Ecto neural progenitor cell (in vitro differentiated cells): ENCODE measurements around the gene AURKAIP1.
A peak's percentile ranks its signal among the peaks of the same experiment; 100 is the strongest.
"Not testable (repeated sequence)": the region's sequence is repeated elsewhere in the genome, so short reads cannot be mapped to it uniquely, and the experiment has no call there.

Experiments used
- DNase-seq: peaks from one replicate; pipeline ENCODE4 v3.0.0-alpha.2; 2018; ENCODE audit warnings: low spot score

The AURKAIP1 gene

DNA sequence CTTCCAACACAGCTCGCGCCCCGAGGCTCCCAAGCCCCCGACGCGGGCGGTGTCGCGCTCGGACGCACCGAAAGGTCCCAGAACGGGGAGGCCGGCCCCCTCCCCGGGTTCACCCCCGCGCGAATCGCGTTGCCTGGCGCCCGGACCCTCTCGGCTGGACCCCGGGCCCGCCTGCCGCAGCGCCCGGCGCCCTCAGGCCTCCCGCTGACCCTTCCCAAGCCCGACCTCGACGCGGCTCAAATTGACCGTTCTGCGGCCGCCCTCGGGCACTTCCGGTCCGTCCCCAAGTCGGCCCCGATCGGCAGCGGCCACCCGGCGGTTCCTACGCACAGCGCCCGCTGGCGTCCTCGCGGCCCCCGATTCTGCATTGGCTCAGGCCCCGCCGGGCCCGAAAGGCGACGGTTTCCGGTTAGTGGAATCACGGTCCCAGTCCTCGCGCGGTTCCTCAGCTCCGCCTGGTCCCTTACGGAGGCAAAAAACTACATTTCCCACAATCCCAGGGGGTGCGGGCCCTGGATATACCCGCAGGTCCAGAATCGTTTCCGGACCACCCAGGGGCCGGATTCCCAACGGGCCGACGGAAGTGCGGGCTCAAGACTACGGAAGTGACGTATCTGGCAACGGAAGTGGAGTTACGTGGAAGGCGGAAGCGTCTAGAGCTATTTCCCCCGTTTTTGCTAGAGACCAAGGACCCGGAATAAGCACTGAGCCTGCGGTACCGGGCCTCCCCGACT is at the start of gene AURKAIP1:
TSS of gene AURKAIP1 (minus strand) at position 279 of the 734 bp plus-strand sequence. CDS start 451 bp downstream, outside the sequence.
- peak; percentile 98 for DNase-seq

GRCh38 chr1:1424707-1425106 is 49.7 kb upstream of the AURKAIP1 start:
- DNase-seq: no peak

GRCh38 chr1:1423245-1423597 is 48.2 kb upstream of the AURKAIP1 start:
- no peak for DNase-seq

DNA sequence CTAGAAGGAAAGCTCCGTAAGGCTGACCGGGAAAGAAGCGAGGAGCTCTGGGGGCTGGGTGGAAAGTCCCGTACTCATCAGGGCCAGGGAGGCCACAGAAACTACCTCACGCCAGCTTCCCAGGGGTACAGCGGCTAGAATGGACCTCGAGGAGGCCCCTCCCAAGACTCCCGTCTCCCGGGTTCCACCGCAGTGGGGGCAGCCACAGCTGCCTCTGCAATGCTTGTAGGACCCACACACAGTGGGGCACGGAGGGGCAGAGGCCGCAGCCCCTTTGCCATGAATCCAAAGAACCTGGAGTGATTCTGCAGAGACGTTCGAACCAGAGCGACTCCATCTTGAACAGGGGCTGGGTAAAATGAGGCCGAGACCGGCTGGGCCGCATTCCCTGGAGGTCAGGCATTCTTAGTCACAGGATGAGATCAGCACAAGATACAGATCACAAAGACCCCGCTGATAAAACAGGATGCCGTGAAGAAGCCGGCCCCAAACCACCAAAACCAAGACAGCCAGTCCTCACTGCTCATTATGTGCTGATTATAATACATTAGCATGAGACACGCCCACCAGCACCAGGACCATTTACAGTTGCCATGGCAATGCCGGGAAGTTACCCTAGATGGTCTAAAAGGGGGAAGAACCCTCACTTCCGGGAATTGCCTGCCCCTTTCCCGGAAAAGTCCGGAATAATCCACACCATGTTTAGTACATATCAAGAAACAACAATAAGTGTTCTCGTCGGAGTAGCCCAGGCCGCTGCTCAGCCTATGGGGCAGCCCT is 47.6 kb upstream of the AURKAIP1 start:
- peak; percentile 51 for DNase-seq

- no peak for DNase-seq
Measured at GRCh38 chr1:1421907-1422464, 47.0 kb upstream of the AURKAIP1 start.

DNA sequence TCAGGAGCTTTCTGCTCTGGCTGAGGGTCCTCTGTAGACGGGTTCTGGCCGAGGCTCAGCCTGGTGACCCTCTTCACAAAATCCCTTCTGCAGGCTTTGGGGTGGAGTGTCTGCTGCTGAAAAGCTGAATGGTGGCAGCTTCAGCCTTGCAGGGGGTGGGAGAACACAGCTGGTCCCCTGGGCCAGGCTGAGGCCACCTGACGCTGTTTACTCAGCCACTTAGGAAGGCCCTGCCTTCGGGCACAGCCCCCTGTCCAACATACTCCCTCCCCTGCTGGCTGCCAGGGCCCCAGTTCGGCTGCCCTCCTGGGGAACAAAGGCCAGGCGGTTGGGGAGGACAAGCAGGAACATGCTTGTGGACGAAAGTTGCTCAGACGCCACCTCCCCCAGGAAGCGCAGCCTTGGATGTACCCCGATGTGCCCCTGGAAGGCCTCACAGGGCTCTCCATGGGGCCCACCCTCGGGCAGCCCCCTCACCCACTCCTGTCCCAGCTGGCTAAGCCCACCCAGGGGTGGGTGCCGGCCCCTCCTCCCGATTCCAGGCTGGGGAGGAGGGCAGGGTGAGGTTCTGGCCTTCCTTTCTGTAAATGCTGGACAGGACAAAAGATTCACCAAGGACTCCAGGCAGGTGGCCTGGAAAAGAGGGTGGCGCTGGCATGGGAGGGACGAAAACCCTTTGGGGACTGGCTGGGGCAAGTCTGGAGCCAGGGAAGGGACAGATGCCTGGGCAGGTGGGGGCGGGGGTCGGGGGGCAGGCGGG is 46.3 kb upstream of the AURKAIP1 start, which contains the start of gene ANKRD65:
TSS of gene ANKRD65 (minus strand) at position 130 of the 760 bp plus-strand sequence. CDS start 271 bp downstream, outside the sequence.
- peak; percentile 54 for DNase-seq

DNA sequence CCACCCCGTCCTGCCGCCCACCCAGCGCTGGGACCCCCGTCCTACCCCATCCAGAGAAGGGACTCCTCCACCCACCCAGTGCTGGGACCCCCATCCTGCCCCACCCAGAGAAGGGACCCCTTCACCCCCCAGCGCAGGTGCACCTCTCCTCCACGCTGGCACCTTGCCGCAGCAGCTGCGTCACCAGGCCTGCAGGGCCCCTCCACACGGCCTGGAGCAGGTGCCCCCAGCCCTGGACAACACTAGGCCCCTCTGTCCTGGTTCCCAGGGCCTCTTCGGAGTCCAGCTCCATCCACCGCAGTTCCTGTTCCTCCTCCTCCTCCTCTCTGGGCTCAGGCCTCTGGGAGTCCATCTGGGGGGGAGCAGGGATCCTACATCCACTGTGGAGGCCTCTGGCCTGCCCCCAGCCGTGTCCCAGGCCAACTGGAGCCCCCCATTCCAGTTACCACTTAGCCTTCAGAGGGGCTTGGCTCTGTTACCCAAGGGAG is 45.7 kb upstream of the AURKAIP1 start:
- peak; percentile 55 for DNase-seq

GRCh38 chr1:1419813-1420653 is 45.0 kb upstream of the AURKAIP1 start:
- DNase-seq: peak; percentile 67

DNA sequence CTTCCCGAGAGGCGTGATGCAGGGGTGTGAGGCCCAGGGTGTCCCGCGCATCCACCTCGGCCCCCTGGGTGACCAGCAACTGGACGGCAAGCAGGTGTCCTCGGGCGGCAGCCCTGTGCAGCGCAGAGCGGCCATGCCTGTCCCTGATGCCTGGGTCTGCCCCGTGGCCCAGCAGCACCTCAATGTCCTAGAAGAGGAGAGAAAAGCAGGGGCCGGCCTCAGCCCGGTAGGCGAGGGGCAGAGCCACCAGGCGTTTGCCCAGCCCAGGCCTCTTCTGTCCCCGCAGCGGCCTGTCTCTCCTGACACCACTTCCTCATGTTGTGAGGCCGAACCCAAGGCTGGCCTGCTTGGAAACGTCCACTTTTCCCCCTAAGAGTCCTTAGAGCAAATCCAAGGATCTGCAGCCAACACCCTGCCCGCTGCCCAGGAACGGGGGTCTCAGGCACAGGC is 44.4 kb upstream of the AURKAIP1 start:
- peak; percentile 46 for DNase-seq

DNA sequence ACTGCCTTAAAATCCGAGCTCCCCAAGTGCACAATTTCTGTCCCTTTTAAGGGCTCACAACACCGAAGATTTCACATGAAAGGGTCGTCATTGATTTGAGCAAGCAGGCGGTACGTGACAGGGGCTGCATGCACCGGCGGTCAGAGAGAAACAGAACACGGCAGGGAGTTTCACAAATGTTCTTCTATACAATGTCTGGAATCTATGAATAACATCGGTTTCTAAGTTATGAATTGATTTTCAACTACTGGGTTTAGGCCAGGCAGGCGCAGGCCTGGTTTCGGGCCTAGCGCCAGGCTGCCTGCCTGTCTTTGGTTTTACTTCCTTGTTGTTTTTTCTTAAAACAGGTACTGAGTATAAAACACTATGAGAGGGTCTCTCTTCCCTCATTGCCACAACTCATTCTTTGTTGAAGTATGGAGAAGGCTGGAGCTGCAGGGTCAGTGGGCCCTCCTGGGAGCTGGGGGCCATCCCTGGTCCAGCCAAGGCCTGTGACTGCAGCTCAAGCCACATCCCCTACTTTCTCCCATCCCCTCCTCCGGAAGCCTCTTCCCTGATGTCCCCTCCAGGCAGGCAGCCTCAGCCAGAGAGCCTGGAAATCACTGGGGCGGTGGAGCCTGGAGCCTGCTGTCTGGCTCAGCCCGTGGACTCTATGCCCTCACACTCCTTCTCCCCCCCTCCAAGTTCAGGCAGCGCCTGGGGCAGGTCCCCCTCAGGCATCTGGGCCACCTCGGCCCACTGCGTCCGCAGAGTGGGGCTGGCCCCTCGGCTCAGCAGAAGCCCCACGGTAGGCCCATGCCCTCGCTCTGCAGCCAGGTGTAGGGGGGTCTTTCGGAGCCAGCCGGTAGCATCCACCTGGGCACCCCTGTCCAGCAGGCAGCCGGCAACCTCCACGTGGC is 43.7 kb upstream of the AURKAIP1 start:
- peak; percentile 47 for DNase-seq

DNA sequence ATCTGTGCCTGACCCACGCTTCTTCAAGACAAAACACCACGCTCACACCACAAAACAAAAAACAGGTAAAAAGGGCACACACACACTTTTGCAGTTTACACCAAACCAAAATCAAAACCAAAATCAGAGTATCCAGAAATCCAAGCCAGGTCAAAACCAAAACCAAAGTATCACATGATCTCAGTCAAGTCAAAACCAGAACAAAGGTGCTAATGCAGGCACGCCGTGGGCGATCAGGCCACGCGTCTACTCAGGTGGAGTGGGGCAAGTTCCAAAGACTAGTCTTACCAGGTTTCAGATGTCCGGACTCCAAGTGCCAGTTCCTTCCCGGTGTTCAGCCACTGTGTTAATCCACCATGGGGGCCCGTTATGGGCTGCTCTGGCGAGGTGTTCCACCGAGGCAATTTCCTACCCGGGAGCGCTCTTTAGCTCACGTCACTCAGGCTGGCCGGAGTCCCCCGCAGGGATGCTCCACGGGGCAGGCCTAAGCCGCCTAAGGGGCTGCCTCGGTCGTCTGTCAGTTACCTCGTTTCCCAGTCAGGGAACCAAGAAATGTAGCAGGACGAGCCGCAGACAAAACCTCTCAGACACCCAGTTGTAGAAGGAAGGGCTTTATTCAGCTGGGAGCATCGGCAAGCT is 42.9 kb upstream of the AURKAIP1 start:
- peak; percentile 47 for DNase-seq

GRCh38 chr1:1417396-1417795 is 42.4 kb upstream of the AURKAIP1 start:
- DNase-seq: not testable (repeated sequence)

GRCh38 chr1:1415751-1416150 is 40.7 kb upstream of the AURKAIP1 start:
- no peak for DNase-seq

DNA sequence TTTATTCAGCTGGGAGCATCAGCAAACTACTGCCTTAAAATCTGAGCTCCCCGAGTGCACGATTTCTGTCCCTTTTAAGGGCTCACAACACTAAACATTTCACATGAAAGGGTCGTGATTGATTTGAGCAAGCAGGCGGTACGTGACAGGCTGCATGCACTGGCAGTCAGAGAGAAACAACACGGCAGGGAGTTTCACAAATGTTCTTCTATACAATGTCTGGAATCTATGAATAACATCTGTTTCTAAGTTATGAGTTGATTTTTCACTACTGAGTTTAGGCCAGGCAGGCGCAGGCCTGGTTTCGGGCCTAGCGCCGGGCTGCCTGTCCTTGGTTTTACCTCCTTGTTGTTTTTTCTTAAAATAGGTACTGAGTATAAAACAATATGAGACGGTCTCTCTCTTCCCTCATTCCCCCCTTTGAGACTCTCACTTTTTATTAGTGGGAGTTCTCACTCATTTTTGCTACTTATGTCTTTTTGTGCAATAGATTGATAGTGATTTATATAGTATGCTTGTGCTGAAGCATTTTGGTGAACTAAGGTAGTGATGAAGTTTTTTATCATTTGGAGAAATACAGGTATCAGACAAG is 37.4 kb upstream of the AURKAIP1 start:
- DNase-seq: not testable (repeated sequence)

DNA sequence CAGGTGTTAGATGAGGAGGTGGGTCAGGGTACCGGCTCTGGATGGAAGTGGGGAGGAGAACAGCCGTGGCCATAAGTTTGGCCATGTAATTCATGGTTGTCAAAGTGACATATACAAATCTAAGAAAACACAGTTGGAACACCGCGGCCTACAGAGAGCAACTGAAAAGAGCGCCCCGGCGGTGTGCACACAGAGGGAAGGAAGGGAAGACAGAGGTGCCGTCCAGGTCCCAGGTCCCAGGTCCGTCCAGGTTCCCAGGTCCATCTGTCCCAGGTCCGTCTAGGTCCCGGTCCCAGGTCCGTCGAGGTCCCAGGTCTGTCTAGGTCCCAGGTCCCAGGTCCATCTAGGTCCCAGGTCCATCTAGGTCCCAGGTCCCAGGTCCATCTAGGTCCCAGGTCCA is 36.6 kb upstream of the AURKAIP1 start:
- DNase-seq: no peak

DNA sequence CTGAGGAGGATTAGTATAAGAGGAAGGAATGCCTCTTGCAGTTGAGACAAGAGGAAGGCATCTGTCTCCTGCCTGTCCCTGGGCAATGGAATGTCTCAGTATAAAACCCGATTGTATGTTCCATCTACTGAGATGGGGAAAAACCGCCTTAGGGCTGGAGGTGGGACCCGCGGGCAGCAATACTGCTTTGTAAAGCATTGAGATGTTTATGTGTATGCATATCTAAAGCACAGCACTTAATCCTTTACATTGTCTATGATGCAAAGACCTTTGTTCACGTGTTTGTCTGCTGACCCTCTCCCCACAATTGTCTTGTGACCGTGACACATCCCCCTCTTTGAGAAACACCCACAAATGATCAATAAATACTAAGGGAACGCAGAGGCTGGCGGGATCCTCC is 35.2 kb upstream of the AURKAIP1 start:
- DNase-seq: not testable (repeated sequence)

DNA sequence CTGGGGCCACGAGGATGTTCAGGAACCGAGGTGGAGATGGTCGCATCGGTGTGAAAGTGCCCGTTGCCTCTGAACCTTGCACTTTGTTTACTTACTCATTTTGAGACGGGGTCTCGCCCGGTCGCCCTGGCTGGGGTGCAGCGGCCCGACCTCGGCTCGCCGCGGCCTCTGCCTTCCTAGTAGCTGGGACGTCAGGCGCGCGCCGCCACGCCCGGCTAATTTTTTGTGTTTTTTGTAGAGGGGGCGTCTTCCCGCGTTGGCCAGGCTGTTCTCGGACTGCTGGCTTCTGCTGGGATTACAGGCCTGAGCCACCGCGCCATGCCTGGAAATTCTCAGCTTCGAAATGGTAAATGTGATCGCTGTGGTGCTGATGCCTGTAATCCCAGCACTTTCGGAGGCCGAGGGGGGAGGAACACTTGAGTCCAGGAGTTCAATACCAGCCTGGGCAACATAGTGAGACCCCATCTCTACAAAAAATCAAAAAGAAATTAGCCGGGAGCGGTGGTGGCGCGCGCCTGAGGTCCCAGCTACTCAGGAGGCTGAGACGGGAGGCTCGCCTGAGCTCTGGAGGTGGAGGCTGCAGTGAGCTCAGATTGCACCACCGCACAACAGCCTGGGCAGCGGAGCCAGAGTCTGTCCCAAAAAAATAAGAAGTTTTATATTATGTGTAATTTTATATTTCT is 32.8 kb upstream of the AURKAIP1 start:
- DNase-seq: peak; percentile 64
